CD4-positive, alpha-beta T cell (primary cell): Measurements from ENCODE around the gene EPB41L4A. TPM values are rescaled to one million over a fixed set of nuclear protein-coding genes. Genes with fewer than 3 reads are reported as not detected.
"Not testable (repeated sequence)": the region's sequence is repeated elsewhere in the genome, so short reads cannot be mapped to it uniquely, and the experiment has no call there.

Source experiments
- ATAC-seq: fragments of 200-7000 bp; cut with Tn5 transposase; one replicate; pipeline ENCODE4 v1.10.0; 2022; ENCODE audit warnings: mild to moderate bottlenecking; ENCODE audit not compliant: poor library complexity
- CTCF ChIA-PET: fragments of 350-600 bp; sonication (Branson Sonifier 250); formaldehyde crosslinking; loops from one replicate; lab custom pipeline; 2021; ENCODE audit warnings: antibody characterized with exemption, inconsistent platforms; lab: Charles Lee
- POLR2A ChIA-PET: fragments of 350-600 bp; sonication (Branson Sonifier 250); formaldehyde crosslinking; loops from one replicate; lab custom pipeline; 2021; ENCODE audit warnings: antibody characterized with exemption, inconsistent platforms; lab: Charles Lee
- DNase-seq, 14 experiments: peaks; one replicate each; pipeline ENCODE4 v3.0.0-alpha.2; 2013 to 2020; ENCODE audit warnings: mixed read lengths in 2 of 14
- H3K27ac ChIP-seq, 2 donors: one replicate each; pipeline versions ENCODE4 v1.5.1 to v1.7.0; 2013; ENCODE audit warnings: low read length in 2 of 2, low read depth in 1 of 2, mild to moderate bottlenecking in 1 of 2
- H3K27me3 ChIP-seq, 2 experiments: 1 replicate in 1 of 2; 2 replicates in 1 of 2; pipeline versions ENCODE4 v1.6.1 to v1.7.0; 2013; ENCODE audit warnings: low read length in 2 of 2, control low read depth in 1 of 2, mild to moderate bottlenecking in 1 of 2, moderate library complexity in 1 of 2; ENCODE audit not compliant: insufficient read depth in 2 of 2, control insufficient read depth in 1 of 2
- H3K36me3 ChIP-seq: one replicate; pipeline ENCODE4 v1.6.1; 2013; ENCODE audit warnings: low read length, control low read depth; ENCODE audit not compliant: insufficient read depth
- H3K4me1 ChIP-seq: one replicate; pipeline ENCODE4 v1.6.1; 2013; ENCODE audit warnings: low read length, control low read depth; ENCODE audit not compliant: insufficient read depth
- H3K4me3 ChIP-seq: one replicate; pipeline ENCODE4 v1.5.1; 2013; ENCODE audit warnings: mild to moderate bottlenecking, low read length, moderate library complexity
- H3K9me3 ChIP-seq, 2 experiments: 1 replicate in 1 of 2; 2 replicates in 1 of 2; pipeline versions ENCODE4 v1.6.1 to v1.7.0; 2013; ENCODE audit warnings: low read length in 2 of 2, mild to moderate bottlenecking in 2 of 2, control low read depth in 1 of 2, moderate library complexity in 1 of 2; ENCODE audit not compliant: control insufficient read depth in 1 of 2, insufficient read depth in 1 of 2
- H3K27ac Mint-ChIP-seq: one replicate; pipeline ENCODE4 v1.8.0; 2020; ENCODE audit warnings: mixed read lengths
- H3K27me3 Mint-ChIP-seq: one replicate; pipeline ENCODE4 v1.8.0; 2021; ENCODE audit warnings: mixed read lengths
- H3K36me3 Mint-ChIP-seq: one replicate; pipeline ENCODE4 v1.8.0; 2021; ENCODE audit warnings: low read depth, mixed read lengths
- H3K4me1 Mint-ChIP-seq: one replicate; pipeline ENCODE4 v1.8.0; 2021; ENCODE audit warnings: low read depth, mixed read lengths
- H3K4me3 Mint-ChIP-seq: one replicate; pipeline ENCODE4 v1.8.0; 2020; ENCODE audit warnings: mild to moderate bottlenecking, mixed read lengths
- H3K9me3 Mint-ChIP-seq: one replicate; pipeline ENCODE4 v1.8.0; 2020; ENCODE audit warnings: mixed read lengths
- CTCF ChIP-seq: fragments of 200-600 bp; IDR thresholded peaks from one replicate; pipeline ENCODE4 v1.8.0; 2022; ENCODE audit warnings: antibody characterized with exemption, mild to moderate bottlenecking
- intact Hi-C, 2 experiments: fragments of 100-400 bp; cut with DNase I in 1 of 2; cut with micrococcal nuclease in 1 of 2; formaldehyde crosslinking; loops; one replicate each; pipeline versions ENCODE4 v1.15.1 to v1.9.0; 2023 to 2025; cut with DNase I, micrococcal nuclease
- polyA plus RNA-seq, 2 donors: library from polyadenylated mRNA; unstranded; fragments of 120-200 nt; gene quantifications; one replicate each; pipeline ENCODE4 v1.2.1, GENCODE V29; 2013
- total RNA-seq, 174 experiments: library from RNA in 2 of 174; stranded (reverse) in 2 of 174; gene quantifications; one replicate each; pipeline ENCODE4 v1.2.3 and lab custom pipeline; 2021 to 2026

The EPB41L4A gene
- total RNA-seq, result under 1 TPM in 1 of 2 experiments, not detected in 1; 0.08 TPM
- 0.18 TPM for polyA plus RNA-seq (2013, experiment 1 of 2)
- polyA plus RNA-seq (2013, experiment 2 of 2), result 0.64 TPM
- total RNA-seq (lab: John Stamatoyannopoulos, UW), result 0 to 1.5 (median 0.28) reads per million in 172 experiments

DNA sequence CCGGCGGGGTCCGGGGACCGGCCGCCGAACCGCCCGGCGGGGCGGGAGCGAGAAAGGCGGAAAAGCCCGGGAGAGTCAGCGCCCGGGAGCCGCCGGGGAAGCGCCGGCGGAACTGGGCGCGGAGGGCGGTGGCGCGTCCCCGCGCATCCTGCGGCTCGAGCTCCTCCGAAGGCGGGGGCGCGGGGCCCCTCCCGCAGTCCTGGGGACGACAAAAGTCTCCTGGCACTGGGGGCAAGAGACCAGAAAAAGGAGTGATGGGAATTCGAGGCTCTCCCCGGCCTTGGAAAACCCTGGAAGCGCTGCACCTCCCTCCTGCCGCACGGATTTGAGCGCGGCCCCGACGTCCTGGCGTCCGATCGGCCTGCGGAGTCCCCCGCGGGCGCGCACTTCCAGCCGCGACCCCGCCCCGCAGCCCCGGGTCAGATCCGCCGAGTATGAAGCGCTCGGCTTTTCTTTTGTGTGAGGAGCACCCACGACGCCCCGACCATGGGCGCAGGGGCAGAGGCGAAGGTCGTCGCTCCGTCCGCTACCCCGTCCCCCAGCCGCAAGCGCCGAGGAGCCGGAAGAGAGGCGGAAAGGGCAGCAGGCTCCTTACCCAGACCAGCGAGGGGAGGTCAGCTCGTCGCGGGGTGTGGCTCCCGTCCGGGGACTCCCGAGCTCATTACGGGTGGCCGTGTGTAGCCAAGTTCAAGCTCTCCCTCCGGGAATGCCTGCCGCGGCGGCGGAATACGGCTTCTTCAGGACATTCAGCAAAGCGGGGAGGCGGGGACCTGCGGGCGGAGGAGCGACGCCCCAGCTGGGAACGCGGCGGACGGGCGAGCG, at the start of gene EPB41L4A:
Gene EPB41L4A (minus strand): TSS at position 114 of the 822 bp plus-strand sequence. CDS start 238 bp downstream, outside the sequence.
- Histone ChIP-seq H3K9me3 (peaks cover 0 to 4% of the 10 kb centered on the region in 2 experiments), H3K27me3 (peaks cover 25 to 59% of the 10 kb centered on the region in 2 experiments), H3K4me3 (peak within 1 kb of the TSS; percentile 35), H3K4me1 (peaks cover 20% of the 10 kb centered on the region), H3K27ac (no peak within 1 kb of the TSS), H3K36me3 (no peaks in the 10 kb centered on the region)
- H3K9me3 Mint-ChIP-seq, result peaks cover 3% of the 10 kb centered on the region
- H3K4me1 Mint-ChIP-seq, result peaks cover 8% of the 10 kb centered on the region
- ATAC-seq (no peak), DNase-seq (peak in 2 of 14 experiments; percentile 1 to 8)
- CTCF ChIA-PET, result no interaction called here
- H3K27ac Mint-ChIP-seq, result no peak within 1 kb of the TSS
- peaks cover 67% of the 10 kb centered on the region for H3K27me3 Mint-ChIP-seq
- TF ChIP-seq CTCF, result no peak
- intact Hi-C loops, result no loop called here
- POLR2A ChIA-PET, result interaction anchor here (0.6 kb wide), 1 partner anchor 411 kb away, joined by 3 read pairs; no protein-coding TSS in a partner anchor
- no peaks in the 10 kb centered on the region for H3K36me3 Mint-ChIP-seq
- H3K4me3 Mint-ChIP-seq, result peak within 1 kb of the TSS; percentile 54

- H3K9me3 Mint-ChIP-seq, result peaks cover 5% of the 10 kb centered on the region
- Histone ChIP-seq H3K4me1 (no peaks in the 10 kb centered on the region), H3K27me3 (peaks cover 0 to 2% of the 10 kb centered on the region in 2 experiments), H3K36me3 (no peaks in the 10 kb centered on the region), H3K4me3 (no peak overlapping the region), H3K9me3 (no peaks in the 10 kb centered on the region), H3K27ac (no peak overlapping the region)
- H3K4me3 Mint-ChIP-seq, result no peak overlapping the region
- H3K27me3 Mint-ChIP-seq, result peaks cover 11% of the 10 kb centered on the region
- no peak overlapping the region for H3K27ac Mint-ChIP-seq
- intact Hi-C loops, result no loop called here
- no peaks in the 10 kb centered on the region for H3K4me1 Mint-ChIP-seq
- TF ChIP-seq CTCF, result no peak
- ChIA-PET CTCF (no interaction called here), POLR2A (no interaction called here)
- ATAC-seq (no peak), DNase-seq (no peak)
- no peaks in the 10 kb centered on the region for H3K36me3 Mint-ChIP-seq
Observed at GRCh38 chr5:112467485-112467884, 48.4 kb upstream of the EPB41L4A start.

DNA sequence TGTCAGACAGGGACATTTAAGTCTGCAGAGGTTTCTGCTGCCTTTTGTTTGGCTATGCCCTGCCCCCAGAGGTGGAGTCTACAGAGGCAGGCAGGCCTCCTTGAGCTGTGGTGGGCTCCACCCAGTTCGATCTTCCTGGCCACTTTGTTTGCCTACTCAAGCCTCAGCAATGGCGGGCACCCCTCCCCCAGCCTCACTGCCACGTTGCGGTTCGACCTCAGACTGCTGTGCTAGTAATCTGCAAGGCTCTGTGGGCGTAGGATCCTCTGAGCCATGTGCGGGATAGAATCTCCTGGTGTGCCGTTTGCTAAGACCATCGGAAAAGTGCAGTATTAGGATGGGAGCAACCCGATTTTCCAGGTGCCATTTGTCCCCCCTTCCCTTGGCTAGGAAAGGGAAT, 47.2 kb upstream of the EPB41L4A start:
- H3K27ac ChIP-seq, H3K4me3 Mint-ChIP-seq, H3K27me3 ChIP-seq, H3K9me3 ChIP-seq, H3K27ac Mint-ChIP-seq, intact Hi-C loops, POLR2A ChIA-PET, H3K4me1 ChIP-seq, ATAC-seq, H3K4me1 Mint-ChIP-seq, H3K4me3 ChIP-seq, H3K9me3 Mint-ChIP-seq, DNase-seq, H3K36me3 ChIP-seq, CTCF ChIA-PET, H3K27me3 Mint-ChIP-seq, H3K36me3 Mint-ChIP-seq: not testable (repeated sequence)

- H3K27ac ChIP-seq, H3K27me3 ChIP-seq, H3K36me3 Mint-ChIP-seq, H3K27ac Mint-ChIP-seq, H3K36me3 ChIP-seq, H3K4me1 ChIP-seq, H3K4me3 ChIP-seq, H3K9me3 Mint-ChIP-seq, POLR2A ChIA-PET, H3K4me1 Mint-ChIP-seq, H3K4me3 Mint-ChIP-seq, intact Hi-C loops, DNase-seq, CTCF ChIA-PET, ATAC-seq, H3K9me3 ChIP-seq, H3K27me3 Mint-ChIP-seq: not testable (repeated sequence)
Observed at GRCh38 chr5:112447187-112447760, 28.2 kb upstream of the EPB41L4A start.
